Caki2 (cell line): ENCODE measurements around the gene TRIM71. TPM values are rescaled to one million over a fixed set of nuclear protein-coding genes. Genes with fewer than 3 reads are reported as not detected.
"Not testable (repeated sequence)": the region's sequence is repeated elsewhere in the genome, so short reads cannot be mapped to it uniquely, and the experiment has no call there.

Experiments used
- DNase-seq: peaks from one replicate; pipeline ENCODE4 v3.0.0-alpha.2; 2015; ENCODE audit warnings: low read depth
- in situ Hi-C: cut with HindIII; loops from 2 replicates; pipeline ENCODE4 v1.10.0; 2016; ENCODE audit warnings: low sequenced_read_pairs, low pct_unique_long_range_greater_than_20kb, mixed read lengths
- total RNA-seq: library from RNA; depleted of rRNA; stranded (reverse); fragments of >200 nt; shearing (Covaris generic); gene quantifications from 2 replicates; pipeline ENCODE4 v1.2.3, GENCODE V29; 2014; ENCODE audit warnings: low replicate concordance; rRNA removed

TRIM71 gene
- total RNA-seq, 1 experiment from 2014 or later = not detected

DNA sequence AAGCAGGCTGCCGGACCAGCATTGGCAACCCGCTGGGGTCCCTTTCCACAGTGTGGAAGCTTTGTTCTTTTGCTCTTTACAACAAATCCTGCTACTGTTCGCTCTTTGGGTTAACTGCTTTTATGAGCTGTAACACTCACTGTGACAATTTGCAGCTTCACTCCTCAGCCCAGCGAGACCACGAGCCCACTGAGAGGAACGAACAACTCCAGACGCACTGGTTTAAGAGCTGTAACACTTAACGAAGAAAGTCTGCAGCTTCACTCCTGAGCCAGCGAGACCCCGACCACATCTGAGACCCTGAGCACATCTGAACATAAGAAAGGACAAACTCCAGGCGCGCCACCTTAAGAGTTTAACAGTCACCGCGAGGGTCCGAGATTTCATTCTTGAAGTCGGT is 122.9 kb downstream of the TRIM71 start:
- in situ Hi-C loops = no loop called here

DNA sequence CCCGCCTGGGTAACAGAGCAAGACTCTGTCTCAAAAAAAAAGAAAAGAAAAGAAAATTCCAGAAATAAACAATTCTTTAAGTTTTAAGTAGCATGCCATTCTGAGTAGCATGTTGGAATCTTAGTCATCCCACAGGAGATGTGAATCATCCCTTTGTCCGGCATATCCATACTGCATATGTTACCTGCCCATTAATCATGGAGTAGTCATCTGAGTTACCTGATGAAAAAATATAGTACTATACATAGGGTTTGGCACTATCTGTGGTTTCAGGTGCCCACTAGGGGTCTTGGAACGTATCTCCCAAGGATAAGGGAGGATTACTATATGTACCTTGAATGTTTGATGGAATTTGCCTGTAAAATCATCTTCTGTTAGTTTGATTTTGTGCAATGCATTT is 127.3 kb downstream of the TRIM71 start:
- no peak for DNase-seq
- in situ Hi-C loops = no loop called here

More for the DNA sequence above, 122.9 kb downstream of the TRIM71 start:
- no peak for DNase-seq

DNA sequence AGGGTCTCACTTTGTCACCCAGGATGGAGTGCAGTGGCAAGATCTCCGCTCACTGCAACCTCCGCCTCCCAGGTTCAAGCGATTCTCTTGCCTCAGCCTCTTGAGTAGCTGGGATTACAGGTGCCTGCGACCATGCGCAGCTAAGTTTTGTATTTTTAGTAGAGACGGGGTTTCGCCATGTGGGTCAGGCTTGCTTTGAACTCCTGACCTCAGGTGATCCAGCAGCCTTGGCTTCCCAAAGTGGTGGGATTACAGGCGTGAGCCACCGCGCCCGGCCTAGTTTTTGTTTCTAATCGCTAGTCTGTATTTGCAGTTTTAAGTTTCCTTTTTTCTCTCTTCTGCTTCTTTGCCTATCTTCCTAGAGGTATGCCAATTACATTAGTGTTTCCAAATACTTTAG is 127.8 kb downstream of the TRIM71 start:
- DNase-seq, in situ Hi-C loops: not testable (repeated sequence)

- in situ Hi-C loops = no loop called here
- no peak for DNase-seq
Measured at GRCh38 chr3:32946973-32947788, 129.4 kb downstream of the TRIM71 start.

Other genes starting within 250 kb of the TRIM71 start
- gene DYNC1LI1, start 247.1 kb upstream of the TRIM71 start, total RNA-seq = 41.1 and 58.4 TPM in 2 replicates
- 8.7 and 16.2 TPM in 2 replicates for gene CNOT10, start 132.8 kb upstream of the TRIM71 start, total RNA-seq
- gene CCR4, start 133.6 kb downstream of the TRIM71 start, total RNA-seq = not detected in 2 replicates